ENCODE results near the gene IL31RA.

Gene IL31RA

DNA sequence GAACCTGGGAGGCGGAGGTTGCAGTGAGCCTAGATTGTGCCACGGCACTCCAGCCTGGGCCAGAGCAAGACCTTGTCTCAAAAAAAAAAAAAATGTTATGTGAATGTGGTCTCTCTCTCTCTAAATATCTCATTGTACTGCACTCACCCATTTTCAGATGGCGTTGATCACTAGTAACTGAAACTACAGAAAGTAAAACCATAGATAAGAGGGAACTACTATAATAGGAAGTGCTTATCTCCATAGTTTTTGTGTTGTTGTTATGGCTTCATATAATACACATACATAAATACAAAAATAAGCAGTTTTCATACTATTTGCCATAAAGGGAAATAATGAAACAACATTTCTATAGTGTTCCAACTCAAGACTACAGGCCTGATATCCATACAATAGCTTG is 9.1 kb downstream of the IL31RA start:
- no peak for DNase-seq (ENCODE audit: low spot score)

DNA sequence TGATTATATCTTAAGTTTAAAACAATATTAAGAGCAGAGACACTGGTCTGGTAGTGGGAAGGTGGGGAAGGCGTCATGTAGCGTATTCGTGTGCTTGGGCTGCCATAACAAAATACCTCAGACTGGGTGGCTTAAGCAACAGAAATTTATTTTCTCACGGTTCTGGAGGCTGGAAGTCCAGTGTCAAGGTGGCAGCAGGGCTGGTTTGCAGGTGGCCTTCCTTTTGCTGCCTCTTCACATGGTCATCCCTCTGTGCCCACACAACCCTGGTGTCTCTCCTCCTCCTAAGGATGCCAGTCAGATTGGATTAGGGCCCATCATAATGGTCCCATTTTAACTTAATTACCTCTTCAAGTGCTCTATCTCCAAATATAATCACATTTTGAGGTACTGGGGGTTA is 9.6 kb downstream of the IL31RA start:
- DNase-seq (ENCODE audit: low spot score): no peak

DNA sequence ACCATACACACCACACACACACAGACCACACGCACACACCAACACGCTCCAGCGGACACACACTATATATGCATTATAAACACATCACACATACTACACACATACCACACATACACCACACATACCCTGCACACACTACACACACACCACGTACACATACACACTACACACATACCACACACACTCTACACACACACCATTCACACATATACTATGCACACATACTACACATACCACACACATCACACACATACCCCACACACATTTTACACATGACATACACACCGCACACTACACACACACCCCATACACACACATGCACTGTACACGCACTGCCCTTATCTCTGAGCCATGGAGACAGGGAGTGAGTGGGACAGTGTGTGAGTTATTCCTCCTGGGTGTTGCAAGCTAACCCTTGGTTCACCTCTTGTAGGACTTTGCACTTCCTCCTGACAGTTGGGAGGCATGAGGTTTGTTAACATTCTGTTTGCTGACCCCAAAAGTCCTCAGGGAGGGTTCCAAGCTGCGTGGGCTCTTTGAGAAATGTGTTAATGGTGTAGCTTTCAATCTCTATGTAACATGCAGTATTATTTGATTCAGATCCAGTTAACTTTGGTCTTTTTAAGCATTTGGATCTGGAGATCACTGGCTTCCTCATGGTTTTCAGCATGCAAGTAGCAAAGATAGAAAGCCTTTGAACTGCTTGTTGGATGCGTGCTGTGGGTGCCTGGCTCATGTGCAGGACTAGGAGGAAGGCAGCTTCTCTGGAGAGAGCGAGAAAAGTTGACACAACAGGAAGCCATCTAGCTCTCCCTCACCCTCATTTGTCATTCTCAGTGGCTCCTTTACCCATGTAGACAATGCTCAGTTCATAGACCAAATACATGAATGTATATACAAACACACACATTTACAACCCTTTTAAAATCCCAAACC is 13.7 kb downstream of the IL31RA start:
- no peak for DNase-seq (ENCODE audit: low spot score)

DNA sequence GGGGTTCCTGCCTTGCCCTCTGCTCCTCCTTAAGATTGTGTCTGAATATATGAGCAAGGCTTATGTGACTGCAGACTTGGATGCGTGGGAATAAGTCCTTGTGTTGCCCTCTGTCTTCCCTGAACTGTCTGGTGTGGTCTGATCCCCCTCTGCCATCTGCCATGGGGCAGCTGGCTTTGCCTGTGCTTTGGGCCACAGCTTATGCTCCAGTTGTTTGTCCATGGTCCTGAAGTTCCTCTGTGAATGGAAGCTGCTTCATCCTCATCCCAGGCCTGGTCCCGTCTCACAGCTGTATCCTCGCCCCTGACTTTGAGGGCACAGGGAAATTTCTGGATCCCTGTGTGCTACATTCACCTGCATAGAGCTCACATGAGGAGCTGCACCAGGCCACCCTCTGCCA is 14.7 kb downstream of the IL31RA start:
- DNase-seq (ENCODE audit: low spot score): peak; percentile 38

DNA sequence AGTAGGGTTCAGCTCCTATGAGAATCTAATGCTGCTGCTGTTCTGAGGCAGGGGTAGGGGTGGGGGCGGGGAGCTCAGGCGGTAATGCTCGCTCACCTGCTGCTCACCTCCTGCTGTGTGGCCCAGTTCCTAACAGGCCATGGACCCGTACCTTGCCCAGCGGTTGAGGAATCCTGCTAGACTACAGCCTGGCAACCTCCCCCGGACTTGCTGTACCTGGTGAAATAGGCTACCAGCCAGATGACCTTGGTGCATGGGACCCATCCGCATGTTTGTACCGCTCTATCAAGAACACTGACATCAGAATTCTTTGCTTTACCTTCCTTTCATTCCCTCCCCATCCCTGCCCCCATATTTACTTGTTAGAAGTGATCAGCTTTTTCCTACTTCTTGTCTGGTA is 15.3 kb downstream of the IL31RA start:
- DNase-seq (ENCODE audit: low spot score): no peak

DNA sequence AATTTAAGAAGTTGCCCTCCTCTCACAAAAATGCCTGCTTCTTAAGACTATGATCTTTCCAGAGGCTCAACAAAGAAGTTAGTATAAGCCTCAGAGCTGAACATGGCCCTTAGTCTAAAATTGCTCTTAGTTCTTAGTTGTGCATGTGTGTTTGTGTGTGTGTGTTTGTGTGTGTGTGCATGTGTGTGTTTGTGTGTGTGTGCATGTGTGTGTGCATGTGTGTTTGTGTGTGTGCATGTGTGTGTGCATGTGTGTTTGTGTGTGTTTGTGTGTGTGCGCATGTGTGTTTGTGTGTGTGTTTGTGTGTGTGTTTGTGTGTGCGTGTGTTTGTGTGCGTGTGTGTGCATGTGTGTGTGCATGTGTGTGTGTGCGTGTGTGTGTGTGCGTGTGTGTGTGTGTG is 15.8 kb downstream of the IL31RA start:
- no peak for DNase-seq (ENCODE audit: low spot score)

DNA sequence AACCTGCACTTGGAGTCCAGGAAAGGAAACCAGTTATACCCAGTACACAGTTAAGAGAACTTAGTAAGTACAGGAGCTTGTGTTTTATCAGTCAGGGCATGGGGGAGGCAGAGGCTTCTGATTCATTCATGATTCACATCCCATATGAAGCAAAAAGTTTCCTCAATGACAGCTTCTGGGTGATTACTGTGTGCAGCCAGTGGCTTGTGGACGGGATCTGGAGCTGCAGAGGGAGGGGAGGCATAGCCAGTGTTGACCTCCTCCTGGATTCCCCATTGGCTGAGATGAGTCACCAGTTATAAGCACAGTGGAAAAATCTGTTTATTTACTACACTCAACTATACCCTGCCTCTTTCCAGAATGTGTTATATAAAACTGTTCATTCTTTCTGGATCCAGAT is 17.7 kb downstream of the IL31RA start:
- peak; percentile 90 for DNase-seq (ENCODE audit: low spot score)

DNA sequence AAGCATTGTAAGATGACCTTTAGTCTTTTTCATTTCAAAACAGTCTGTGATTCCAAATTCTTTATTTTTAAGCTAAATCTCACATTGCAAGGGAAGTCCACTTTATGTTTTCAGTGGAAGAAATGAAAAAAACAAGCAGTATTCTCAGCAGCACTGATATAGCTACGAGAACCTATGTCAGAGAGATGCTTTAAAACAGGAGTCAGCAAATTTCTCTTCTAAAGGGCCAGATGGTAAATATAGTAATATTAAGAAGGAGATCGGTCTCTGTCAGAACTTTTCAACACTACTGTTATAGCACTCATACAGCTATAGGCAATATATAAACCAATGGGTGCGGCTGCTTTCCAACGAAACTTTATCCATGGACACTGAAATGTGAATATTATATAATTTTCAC is 18.7 kb downstream of the IL31RA start:
- DNase-seq (ENCODE audit: low spot score): no peak

DNA sequence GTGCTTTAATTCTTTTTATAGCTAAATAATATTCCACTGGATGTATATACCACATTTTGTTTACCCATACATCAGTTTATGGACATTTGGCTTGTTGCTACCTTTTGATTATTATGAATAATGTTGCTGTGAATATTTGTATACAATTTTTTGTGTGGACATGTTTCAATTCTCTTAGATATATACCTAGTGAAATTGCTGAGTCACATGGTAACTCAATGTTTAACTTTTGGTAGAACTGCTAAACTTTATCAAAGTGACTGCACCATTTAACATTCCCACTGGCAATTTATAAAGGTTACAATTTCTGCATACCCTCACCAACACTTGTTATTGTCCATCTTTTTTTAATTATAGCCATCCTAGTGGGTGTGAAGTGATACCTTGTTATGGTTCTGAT is 22.1 kb downstream of the IL31RA start:
- DNase-seq (ENCODE audit: low spot score): no peak

DNA sequence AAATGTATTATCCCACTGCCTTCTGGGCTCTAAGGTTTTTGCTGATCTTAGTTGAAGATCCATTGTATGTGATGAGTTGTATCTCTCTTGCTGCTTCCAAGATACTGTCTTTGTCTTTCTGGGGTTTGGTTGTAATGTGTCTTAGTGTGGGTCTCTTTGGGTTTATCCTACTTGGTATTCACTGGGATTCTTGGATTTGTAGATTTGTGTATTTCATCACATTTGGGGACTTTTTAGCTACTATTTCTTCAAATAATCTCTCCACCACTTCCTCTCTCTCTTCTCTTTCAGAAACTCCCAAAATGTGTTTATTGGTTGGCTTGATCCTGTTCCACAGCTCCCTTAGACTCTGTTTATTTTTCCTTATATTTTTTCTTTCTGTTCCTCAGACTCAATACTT is 26.5 kb downstream of the IL31RA start:
- DNase-seq (ENCODE audit: low spot score): no peak

DNA sequence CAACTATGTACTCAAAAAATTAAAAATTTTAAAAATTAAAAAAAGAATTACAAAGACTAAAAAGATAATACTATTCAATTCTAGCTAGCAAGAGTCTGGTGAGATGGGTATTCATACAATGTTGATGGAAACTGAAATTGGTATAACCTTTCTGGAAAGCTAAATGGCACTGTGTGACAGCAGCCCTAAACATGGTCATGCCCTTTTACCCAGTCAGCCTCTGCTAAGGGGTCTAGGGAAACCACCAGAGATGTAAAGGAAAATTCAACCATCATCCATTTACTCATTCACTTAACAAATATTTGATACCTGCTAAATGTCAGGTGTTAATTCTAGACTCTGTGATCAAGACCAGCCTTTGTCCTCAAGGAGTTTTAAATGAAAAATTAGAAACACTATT is 29.3 kb downstream of the IL31RA start:
- no peak for DNase-seq (ENCODE audit: low spot score)

DNA sequence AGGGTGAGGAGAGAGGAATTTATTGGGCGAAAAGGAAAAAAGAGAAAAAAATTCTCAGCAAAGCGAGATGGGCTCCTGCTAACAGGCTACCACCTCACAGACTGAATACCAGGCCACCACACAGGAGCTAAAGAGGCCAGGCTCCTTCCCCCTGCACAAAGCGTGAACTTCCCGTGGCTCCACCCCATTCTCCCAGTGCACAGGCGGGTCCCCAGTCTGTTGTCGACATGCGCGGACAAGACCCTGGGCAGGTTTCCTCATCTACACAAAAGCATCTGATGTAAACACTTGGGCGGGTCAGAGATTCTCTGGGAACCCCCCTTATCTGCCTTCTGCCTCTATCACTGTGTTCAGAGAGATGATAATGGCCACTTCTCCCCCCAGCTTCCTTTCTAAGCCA is 34.2 kb downstream of the IL31RA start:
- DNase-seq (ENCODE audit: low spot score): no peak

DNA sequence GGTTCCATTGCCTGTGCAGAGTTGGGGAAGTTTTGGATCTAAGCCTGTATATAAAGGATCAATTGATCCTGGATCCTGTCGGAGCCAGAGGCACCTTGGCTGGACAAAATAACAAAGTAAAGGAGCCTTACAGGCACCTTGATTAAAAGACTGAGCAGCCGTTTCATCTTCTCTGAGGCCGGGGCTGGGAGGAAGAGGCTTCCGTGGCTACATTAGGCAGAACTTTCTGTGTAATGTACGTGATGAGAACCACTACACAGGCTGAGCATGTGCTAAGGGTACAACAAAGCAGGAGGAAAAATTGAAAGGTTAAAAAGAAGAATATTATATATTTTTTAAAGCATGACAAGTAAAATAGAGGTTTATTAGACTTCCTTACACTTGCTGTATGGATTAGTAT is 37.0 kb downstream of the IL31RA start:
- DNase-seq (ENCODE audit: low spot score): no peak

DNA sequence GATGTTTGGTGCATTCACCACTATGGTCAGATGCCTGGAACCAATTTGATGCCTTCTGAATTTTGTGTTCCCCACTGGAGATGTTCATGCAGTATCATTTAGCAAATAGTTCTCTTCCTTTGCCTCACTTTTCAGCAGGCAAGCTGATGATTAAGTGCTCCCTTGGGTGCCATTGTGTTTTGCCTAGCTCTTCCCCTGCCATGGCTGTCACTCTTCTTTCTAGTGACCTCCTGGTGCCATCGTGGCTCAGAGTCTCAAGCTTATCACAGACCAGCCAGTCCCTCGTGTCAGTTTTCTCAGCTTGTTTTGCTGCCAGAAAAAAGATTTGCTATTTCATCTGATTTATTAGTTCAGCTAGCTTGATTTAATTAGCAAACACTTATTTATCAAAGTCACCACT is 41.3 kb downstream of the IL31RA start:
- no peak for DNase-seq (ENCODE audit: low spot score)

DNA sequence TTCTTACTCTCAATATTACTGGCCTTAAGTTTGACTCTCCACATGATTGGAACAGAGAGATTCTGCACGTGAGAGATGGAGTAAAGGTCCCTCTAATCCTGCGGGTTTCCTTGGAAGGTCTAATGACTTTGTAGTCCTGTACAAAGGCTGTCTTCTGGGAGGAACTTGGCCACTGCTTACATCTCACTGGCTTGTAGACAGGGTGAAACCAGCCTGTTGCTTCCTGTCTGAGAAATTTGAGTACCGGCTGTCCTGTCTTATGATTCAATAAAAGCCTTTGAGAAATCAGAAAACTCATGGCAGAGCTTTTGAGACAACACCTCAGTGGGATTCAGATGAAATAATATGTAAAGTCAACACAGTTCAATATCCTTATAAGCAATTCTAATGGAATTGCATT is 43.0 kb downstream of the IL31RA start:
- no peak for DNase-seq (ENCODE audit: low spot score)

DNA sequence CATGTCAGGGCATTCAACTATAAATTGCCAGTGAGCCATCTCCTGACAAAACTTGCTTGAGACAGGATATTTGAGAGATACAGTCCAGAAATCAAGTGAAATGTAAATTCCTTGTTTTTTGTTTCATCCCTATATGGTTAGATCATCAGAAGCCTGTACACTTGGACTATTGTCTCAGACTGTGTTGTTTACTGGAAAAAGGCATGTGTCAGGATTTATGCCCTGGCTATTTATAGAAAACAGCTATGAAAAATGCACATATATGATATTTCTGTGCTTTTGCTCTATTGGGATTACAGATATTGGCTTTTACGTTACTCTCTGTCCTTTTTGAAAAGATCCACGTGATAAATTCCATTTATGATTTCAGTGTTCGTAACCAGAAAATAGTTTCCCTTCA is 44.2 kb downstream of the IL31RA start:
- no peak for DNase-seq (ENCODE audit: low spot score)

DNA sequence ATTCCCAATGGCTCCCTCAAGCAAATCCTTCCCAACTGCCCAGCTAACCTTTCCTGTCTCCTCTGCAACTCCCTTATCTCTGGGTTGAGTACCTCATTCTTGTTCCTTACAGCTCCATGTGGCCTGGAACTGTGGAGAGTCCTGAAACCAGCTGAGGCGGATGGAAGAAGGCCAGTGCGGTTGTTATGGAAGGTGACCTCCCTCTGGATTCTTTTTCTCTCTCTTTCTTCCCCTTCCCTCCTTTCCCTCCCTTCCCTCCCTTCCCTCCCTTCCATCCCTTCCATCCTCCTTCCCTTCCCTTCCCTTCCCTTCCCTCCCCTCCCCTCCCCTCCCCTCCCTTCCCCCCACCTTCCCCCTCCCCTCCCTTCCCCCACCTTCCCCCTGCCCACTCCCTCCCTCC is 45.1 kb downstream of the IL31RA start:
- no peak for DNase-seq (ENCODE audit: low spot score)

DNA sequence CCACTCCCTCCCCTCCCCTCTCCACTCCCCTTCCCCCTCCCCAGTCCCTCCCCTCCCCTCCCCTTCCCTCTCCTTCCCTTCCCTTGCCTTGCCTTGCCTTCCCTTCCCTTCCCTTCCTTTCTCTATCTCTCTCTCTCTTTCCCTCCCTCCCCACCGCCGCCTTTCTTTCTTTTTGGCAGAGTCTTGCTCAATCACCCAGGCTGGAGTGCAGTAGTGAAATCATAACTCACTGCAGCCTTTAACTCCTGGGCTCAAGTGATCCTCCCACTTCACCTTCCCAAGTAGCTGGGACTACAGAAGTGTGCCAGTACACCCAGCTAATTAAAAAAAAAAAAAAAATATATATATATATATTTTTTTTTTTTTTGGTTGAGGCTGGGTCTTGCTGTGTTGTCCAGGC is 45.5 kb downstream of the IL31RA start:
- DNase-seq (ENCODE audit: low spot score): no peak

DNA sequence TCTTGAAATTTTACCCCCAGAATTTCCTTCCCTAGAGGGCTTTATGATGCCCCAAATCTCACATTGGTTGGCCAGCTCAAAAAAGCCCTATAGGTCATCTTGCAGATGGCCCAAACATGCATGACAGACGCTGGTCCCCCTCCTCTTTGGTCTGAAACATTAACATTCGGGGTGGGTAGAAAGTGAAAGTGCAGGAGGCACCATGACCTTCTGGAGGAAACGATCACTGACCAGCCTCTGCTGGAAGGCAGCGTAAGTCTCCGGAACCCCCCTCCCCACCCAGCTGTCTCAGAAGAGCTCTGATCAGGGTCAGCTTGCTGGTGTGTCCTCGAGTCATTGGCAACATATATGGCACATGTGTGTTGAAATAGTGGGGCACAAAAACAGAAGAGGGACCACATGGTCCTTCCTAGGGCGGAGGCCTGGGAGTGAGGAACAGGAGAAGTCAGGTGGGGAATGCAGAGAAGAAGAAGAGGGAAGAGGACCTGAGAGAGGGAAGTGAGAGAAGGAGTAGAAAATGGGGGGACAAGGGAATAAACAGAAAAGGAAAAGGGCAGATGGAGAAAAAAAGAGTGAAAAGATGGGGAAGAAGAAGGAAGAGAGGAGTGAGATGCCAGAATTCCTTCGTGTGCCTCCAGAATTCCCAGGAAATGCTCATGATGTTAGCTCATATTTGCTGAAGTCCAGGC is 46.2 kb downstream of the IL31RA start:
- DNase-seq (ENCODE audit: low spot score): no peak

DNA sequence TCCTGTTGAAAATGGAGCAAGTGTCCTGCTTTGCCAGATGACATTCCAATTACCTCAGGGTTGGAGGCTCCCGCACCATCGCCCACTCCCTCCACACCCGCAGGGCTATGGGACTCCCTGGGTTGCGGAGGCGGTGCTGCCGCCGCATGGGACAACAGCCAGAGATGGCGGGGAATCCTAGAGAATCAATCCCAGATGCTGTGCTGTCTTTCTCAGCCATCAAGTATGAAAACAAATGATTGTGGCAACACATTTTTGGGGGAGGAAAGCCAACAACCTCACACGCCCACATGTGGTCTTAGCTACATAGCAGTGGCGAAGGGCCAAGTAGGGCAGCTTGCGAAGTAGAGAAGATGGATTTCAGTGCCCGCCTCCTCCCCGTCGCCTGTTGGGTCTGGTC is 46.7 kb downstream of the IL31RA start:
- DNase-seq (ENCODE audit: low spot score): peak; percentile 94

DNA sequence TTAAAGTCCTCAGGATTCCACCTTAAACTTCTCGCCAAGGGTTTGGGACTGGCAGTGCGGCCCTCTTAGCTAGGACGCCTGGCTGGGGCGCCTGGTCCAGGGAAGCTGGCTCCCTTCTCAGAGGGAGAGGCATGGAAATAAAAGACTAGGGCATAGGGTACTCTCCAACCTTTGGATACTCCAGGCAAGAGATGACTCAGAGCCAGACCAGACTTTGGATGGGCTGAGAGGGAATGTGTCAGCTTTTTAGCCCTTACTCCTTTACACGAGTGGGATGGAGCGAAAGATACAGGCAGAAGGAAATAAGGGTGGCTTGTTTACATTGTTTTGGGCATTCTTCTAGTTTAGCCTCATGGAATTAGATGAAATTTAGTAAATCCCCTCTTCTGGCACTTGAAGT is 48.2 kb downstream of the IL31RA start:
- peak; percentile 56 for DNase-seq (ENCODE audit: low spot score)

DNA sequence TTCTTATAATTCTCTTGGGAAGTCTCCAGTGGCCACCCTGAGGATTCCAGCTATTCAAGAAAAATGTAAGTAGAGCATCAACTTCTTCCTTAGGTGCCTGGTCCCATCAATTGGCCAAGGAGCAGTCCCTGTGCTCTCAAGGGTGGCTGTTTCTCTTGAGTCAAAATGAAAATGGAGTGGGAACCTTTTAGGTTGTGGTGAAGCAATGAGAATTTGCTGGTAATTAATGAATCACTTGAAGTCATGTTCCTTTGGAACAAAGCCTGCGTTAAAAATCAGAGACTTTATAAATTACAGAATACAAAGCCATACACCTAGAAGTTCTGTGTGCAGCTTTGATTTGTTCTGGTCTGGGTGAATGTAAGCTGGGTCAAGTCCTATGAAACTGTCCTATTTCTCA is 48.9 kb downstream of the IL31RA start:
- no peak for DNase-seq (ENCODE audit: low spot score)

DNA sequence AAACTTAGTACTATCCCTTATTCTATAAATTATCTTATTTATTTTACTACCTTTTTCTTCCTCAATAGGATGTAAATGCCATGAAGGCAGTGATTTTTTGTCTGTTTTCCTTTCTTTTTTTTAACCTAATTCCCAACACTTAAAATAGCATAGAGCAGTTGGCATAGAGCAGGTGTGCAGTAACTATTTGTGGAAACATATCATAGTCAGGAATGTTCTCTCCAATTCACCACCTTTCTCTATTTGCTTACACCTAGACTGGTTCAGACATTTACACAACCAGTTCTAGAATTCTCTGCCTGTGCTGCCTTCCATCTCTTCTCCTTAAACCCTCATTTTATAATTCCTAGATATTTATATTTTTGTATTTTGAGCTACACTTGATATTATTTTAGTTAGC is 49.6 kb downstream of the IL31RA start:
- DNase-seq (ENCODE audit: low spot score): no peak

DNA sequence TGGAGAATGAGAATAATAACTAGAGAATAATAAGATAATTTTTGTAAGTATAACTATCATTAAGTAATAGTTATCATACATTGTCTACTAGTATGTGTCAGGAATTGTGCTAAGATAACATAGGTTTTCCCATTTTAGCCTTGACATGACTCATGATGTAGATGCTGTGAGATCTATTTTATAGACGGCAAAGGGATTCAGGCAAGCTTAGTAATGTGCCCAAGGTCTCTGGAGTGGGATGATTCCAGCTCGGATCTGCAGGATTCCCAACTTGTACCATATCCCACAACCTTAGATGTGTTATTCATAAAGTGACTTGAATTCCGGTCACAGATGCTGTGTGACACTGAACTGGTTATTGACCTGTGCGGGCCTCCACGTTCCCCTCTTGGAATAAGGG is 51.5 kb downstream of the IL31RA start:
- no peak for DNase-seq (ENCODE audit: low spot score)
